Mucosa of rectum (tissue), 2 donors: Measurements from ENCODE around the gene XAF1.
"Not testable (repeated sequence)": the region's sequence is repeated elsewhere in the genome, so short reads cannot be mapped to it uniquely, and the experiment has no call there.

Source experiments
- H3K27ac ChIP-seq, 2 donors: one replicate each; pipeline ENCODE4 v1.7.0; 2013; ENCODE audit warnings: inconsistent platforms in 2 of 2, low read depth in 2 of 2, low read length in 2 of 2
- H3K27me3 ChIP-seq, 2 donors: one replicate each; pipeline ENCODE4 v1.7.0; 2013; ENCODE audit warnings: low read length in 2 of 2; ENCODE audit not compliant: control insufficient read depth in 2 of 2, insufficient read depth in 2 of 2
- H3K36me3 ChIP-seq, 2 donors: one replicate each; pipeline ENCODE4 v1.7.0; 2013; ENCODE audit warnings: low read length in 2 of 2; ENCODE audit not compliant: control insufficient read depth in 2 of 2, insufficient read depth in 2 of 2
- H3K4me1 ChIP-seq, 2 donors: one replicate each; pipeline ENCODE4 v1.7.0; 2013; ENCODE audit warnings: low read length in 2 of 2, mild to moderate bottlenecking in 1 of 2; ENCODE audit not compliant: control insufficient read depth in 2 of 2, insufficient read depth in 2 of 2
- H3K4me3 ChIP-seq, 2 donors: one replicate each; pipeline ENCODE4 v1.7.0; 2013; ENCODE audit warnings: low read length in 2 of 2
- H3K9ac ChIP-seq, 2 donors: one replicate each; pipeline ENCODE4 v1.7.0; 2013; ENCODE audit warnings: low read length in 2 of 2, low read depth in 1 of 2, mild to moderate bottlenecking in 1 of 2
- H3K9me3 ChIP-seq, 2 donors: one replicate each; pipeline ENCODE4 v1.7.0; 2013; ENCODE audit warnings: low read length in 2 of 2; ENCODE audit not compliant: control insufficient read depth in 2 of 2
- donor health status: healthy.
- donor health status: Normal muscosa, but diverticular disease.

Gene XAF1

GRCh38 chr17:6713130-6713917 lies 42.5 kb upstream of the XAF1 start, which contains the start of gene SLC13A5:
TSS of gene SLC13A5 (minus strand) at chr17:6713369. CDS start at chr17:6713333, 36 bp downstream.
- no peaks in the 10 kb centered on the region for H3K4me1 ChIP-seq
- H3K27me3 ChIP-seq, result peaks cover 14 to 22% of the 10 kb centered on the region in 2 donors
- H3K9ac ChIP-seq, result no peak within 1 kb of the TSS
- H3K4me3 ChIP-seq, result no peak within 1 kb of the TSS
- H3K27ac ChIP-seq, result no peak within 1 kb of the TSS
- H3K36me3 ChIP-seq, result no peaks in the 10 kb centered on the region
- H3K9me3 ChIP-seq, result no peaks in the 10 kb centered on the region

DNA sequence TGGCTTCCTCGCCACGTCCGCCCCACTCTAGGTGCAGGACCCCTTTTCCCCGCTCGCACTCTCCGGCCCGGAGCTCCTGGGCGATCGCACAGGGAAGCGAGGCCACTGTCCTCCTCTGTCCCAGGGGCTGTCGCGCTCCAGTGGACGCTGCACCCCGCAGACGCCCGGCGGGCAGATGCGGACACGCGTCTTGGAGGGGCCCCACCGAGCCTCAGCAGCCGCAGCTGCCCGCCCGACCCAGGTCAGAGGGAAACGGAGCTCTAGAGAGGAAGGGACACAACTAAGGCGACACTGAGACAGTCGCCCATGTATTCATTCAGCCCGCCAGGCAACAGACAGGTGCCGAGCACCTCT lies 42.0 kb upstream of the XAF1 start:
- no peaks in the 10 kb centered on the region for H3K4me1 ChIP-seq
- H3K4me3 ChIP-seq, result no peak overlapping the region
- no peaks in the 10 kb centered on the region for H3K9me3 ChIP-seq
- H3K27ac ChIP-seq, result no peak overlapping the region
- H3K36me3 ChIP-seq, result no peaks in the 10 kb centered on the region
- peaks cover 11 to 22% of the 10 kb centered on the region in 2 donors for H3K27me3 ChIP-seq
- H3K9ac ChIP-seq, result no peak overlapping the region

- Histone ChIP-seq H3K4me1 (no peaks in the 10 kb centered on the region), H3K9me3 (no peaks in the 10 kb centered on the region), H3K9ac (no peak overlapping the region), H3K36me3 (no peaks in the 10 kb centered on the region), H3K27ac (no peak overlapping the region), H3K27me3 (peaks cover 11 to 24% of the 10 kb centered on the region in 2 donors), H3K4me3 (no peak overlapping the region)
Measured at GRCh38 chr17:6714315-6714874, 41.5 kb upstream of the XAF1 start.

GRCh38 chr17:6716736-6717135 lies 39.1 kb upstream of the XAF1 start:
- no peaks in the 10 kb centered on the region for H3K4me1 ChIP-seq
- no peak overlapping the region for H3K27ac ChIP-seq
- no peaks in the 10 kb centered on the region for H3K9me3 ChIP-seq
- no peak overlapping the region for H3K4me3 ChIP-seq
- no peaks in the 10 kb centered on the region for H3K36me3 ChIP-seq
- H3K27me3 ChIP-seq, result peaks cover 11 to 27% of the 10 kb centered on the region in 2 donors
- no peak overlapping the region for H3K9ac ChIP-seq

- no peaks in the 10 kb centered on the region for H3K9me3 ChIP-seq
- no peaks in the 10 kb centered on the region for H3K4me1 ChIP-seq
- no peak overlapping the region for H3K4me3 ChIP-seq
- peaks cover 0 to 13% of the 10 kb centered on the region in 2 donors for H3K27me3 ChIP-seq
- no peak overlapping the region for H3K27ac ChIP-seq
- no peak overlapping the region for H3K9ac ChIP-seq
- no peaks in the 10 kb centered on the region for H3K36me3 ChIP-seq
Measured at GRCh38 chr17:6721744-6722143, 34.1 kb upstream of the XAF1 start.

DNA sequence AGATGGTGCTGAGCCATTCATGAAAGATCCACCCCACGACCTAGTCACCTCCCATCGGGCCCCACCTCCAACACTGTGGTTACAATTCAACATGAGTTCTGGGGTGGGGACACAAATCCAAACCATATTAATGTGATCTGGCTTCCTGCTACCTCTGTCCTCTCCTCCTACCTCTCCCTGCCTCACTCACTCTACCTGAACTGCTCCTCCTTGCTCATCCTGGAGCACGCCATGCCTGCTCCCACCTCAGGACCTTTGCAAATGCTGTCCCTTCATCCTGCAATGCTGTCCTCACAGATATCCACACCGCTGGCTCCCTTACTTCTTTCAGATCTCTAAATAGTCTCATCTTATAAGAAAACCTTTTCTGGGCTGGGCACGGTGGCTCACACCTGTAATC lies 31.8 kb upstream of the XAF1 start:
- no peaks in the 10 kb centered on the region for H3K4me1 ChIP-seq
- no peak overlapping the region for H3K4me3 ChIP-seq
- no peak overlapping the region for H3K27ac ChIP-seq
- no peak overlapping the region for H3K9ac ChIP-seq
- peaks cover 3 to 13% of the 10 kb centered on the region in 2 donors for H3K27me3 ChIP-seq
- no peaks in the 10 kb centered on the region for H3K36me3 ChIP-seq
- no peaks in the 10 kb centered on the region for H3K9me3 ChIP-seq

GRCh38 chr17:6729531-6729930 lies 26.3 kb upstream of the XAF1 start:
- peaks cover 0 to 3% of the 10 kb centered on the region in 2 donors for H3K27me3 ChIP-seq

GRCh38 chr17:6746665-6747064 lies 9.2 kb upstream of the XAF1 start:
- not testable (repeated sequence) for H3K27me3 ChIP-seq, H3K36me3 ChIP-seq, H3K27ac ChIP-seq, H3K4me1 ChIP-seq, H3K4me3 ChIP-seq, H3K9me3 ChIP-seq, H3K9ac ChIP-seq

More at GRCh38 chr17:6729531-6729930, 26.3 kb upstream of the XAF1 start:
- no peaks in the 10 kb centered on the region for H3K4me1 ChIP-seq
- no peaks in the 10 kb centered on the region for H3K36me3 ChIP-seq
- H3K9me3 ChIP-seq, result no peaks in the 10 kb centered on the region
- no peak overlapping the region for H3K27ac ChIP-seq
- H3K4me3 ChIP-seq, result no peak overlapping the region
- no peak overlapping the region for H3K9ac ChIP-seq

DNA sequence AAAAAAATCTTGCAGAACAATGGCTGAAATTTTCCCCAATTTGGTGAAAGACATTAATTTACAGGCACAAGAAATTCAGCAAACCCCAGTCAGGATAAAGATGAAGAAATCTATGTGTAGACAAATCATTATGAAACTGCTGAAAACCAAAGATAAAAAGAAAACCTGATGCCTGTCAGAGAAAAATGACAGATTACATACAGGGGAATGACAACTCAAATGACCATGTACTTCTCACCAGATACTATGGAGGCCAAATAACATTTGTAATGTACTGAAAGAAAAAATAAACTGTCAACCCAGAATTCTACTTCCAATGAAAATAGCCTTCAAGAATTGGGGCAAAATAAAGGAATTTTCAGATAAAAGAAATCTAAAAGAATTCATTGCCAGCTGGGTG lies 7.2 kb upstream of the XAF1 start:
- Histone ChIP-seq H3K4me1 (no peaks in the 10 kb centered on the region), H3K4me3 (no peak overlapping the region), H3K27ac (no peak overlapping the region), H3K9me3 (no peaks in the 10 kb centered on the region), H3K9ac (no peak overlapping the region), H3K27me3 (no peaks in the 10 kb centered on the region), H3K36me3 (no peaks in the 10 kb centered on the region)

GRCh38 chr17:6749519-6749918 lies 6.3 kb upstream of the XAF1 start:
- Histone ChIP-seq H3K27me3 (no peaks in the 10 kb centered on the region), H3K4me3 (no peak overlapping the region), H3K27ac (no peak overlapping the region), H3K4me1 (no peaks in the 10 kb centered on the region), H3K36me3 (no peaks in the 10 kb centered on the region), H3K9me3 (no peaks in the 10 kb centered on the region), H3K9ac (no peak overlapping the region)
